Erythroblast (primary cell): ENCODE measurements around the gene SLC2A10.

Experiments used
- GATA1 ChIP-seq: IDR thresholded peaks from 2 replicates; pipeline ENCODE4 v1.6.1; 2011; ENCODE audit warnings: low read depth, mild to moderate bottlenecking, control low read depth, low read length, moderate library complexity
- POLR2A ChIP-seq: IDR thresholded peaks from 2 replicates; pipeline ENCODE4 v1.6.1; 2011; ENCODE audit warnings: mild to moderate bottlenecking, low read length

DNA sequence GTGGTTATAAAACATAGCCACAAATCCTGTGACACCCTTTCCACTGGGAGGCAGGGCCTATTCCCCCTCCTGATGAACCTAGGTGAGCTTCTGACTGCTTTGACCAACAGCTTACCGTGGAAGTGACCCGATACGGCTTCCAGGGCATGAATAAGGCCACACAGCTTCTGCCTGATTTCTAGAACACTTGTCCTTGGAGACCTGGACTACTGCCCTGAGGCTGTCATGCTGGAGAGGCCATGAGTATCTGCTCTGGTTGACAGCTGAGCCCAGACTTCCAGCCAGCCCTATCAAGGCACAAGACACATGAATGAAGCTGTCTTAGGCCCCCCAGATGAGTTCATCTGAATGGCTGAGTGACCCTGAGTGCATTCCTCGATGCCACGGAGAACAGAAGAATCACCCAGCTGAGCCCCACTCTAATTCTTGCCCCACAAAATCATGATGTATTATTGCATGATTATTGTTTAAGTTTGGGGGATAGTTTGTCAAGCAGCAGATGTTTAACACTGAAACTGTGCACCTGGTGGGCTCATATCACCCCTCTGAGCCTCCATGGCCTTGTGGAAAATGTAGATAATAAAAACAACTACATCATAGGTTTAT, 36.8 kb upstream of the SLC2A10 start:
- TF ChIP-seq POLR2A, result no peak
- no peak for TF ChIP-seq GATA1
